Activated T-cell treated with anti-CD3 and anti-CD28 coated beads for 1 hour (primary cell): Measurements from ENCODE around the gene ARID2.

Source experiments
- DNase-seq: peaks from one replicate; pipeline ENCODE4 v3.0.0-alpha.2; 2020; ENCODE audit warnings: low read depth

ARID2 gene

GRCh38 chr12:45762185-45763110, 32.9 kb downstream of the ARID2 start:
- DNase-seq = no peak

GRCh38 chr12:45763381-45763780, 33.9 kb downstream of the ARID2 start:
- DNase-seq = no peak

GRCh38 chr12:45768194-45768593, 38.7 kb downstream of the ARID2 start:
- DNase-seq = no peak

GRCh38 chr12:45773747-45774146, 44.2 kb downstream of the ARID2 start:
- DNase-seq = no peak

- no peak for DNase-seq
Observed at GRCh38 chr12:45774508-45775162, 45.1 kb downstream of the ARID2 start.

GRCh38 chr12:45775465-45775864, 46.0 kb downstream of the ARID2 start:
- DNase-seq = no peak

GRCh38 chr12:45775964-45776363, 46.5 kb downstream of the ARID2 start:
- DNase-seq = no peak

- DNase-seq = no peak
Observed at GRCh38 chr12:45779936-45780335, 50.4 kb downstream of the ARID2 start.

- no peak for DNase-seq
Observed at GRCh38 chr12:45781080-45781479, 51.6 kb downstream of the ARID2 start.

- no peak for DNase-seq
Observed at GRCh38 chr12:45785315-45785714, 55.8 kb downstream of the ARID2 start.

- DNase-seq = no peak
Observed at GRCh38 chr12:45789025-45789424, 59.5 kb downstream of the ARID2 start.

- no peak for DNase-seq
Observed at GRCh38 chr12:45794422-45794821, 64.9 kb downstream of the ARID2 start.

- no peak for DNase-seq
Observed at GRCh38 chr12:45801625-45802024, 72.1 kb downstream of the ARID2 start.

GRCh38 chr12:45803111-45803510, 73.6 kb downstream of the ARID2 start:
- DNase-seq = no peak

GRCh38 chr12:45816652-45817051, 87.1 kb downstream of the ARID2 start:
- no peak for DNase-seq

GRCh38 chr12:45827974-45828373, 98.5 kb downstream of the ARID2 start:
- no peak for DNase-seq

- no peak for DNase-seq
Observed at GRCh38 chr12:45828402-45828801, 98.9 kb downstream of the ARID2 start.

- DNase-seq = no peak
Observed at GRCh38 chr12:45831590-45831989, 102.1 kb downstream of the ARID2 start.

GRCh38 chr12:45833401-45833800, 103.9 kb downstream of the ARID2 start:
- DNase-seq = no peak

- no peak for DNase-seq
Observed at GRCh38 chr12:45834809-45835208, 105.3 kb downstream of the ARID2 start.

- DNase-seq = no peak
Observed at GRCh38 chr12:45839917-45840316, 110.4 kb downstream of the ARID2 start.

- no peak for DNase-seq
Observed at GRCh38 chr12:45849289-45849688, 119.8 kb downstream of the ARID2 start.

- no peak for DNase-seq
Observed at GRCh38 chr12:45850302-45850701, 120.8 kb downstream of the ARID2 start.
